Measurements from ENCODE around the gene PRMT3.
"Not testable (repeated sequence)": the region's sequence is repeated elsewhere in the genome, so short reads cannot be mapped to it uniquely, and the experiment has no call there.

The PRMT3 gene

GRCh38 chr11:20387261-20388095 lies at the start of gene PRMT3:
TSS of gene PRMT3 (plus strand) at chr11:20387716. CDS start at chr11:20387747, 31 bp downstream.
- peak; percentile 94 for DNase-seq (ENCODE audit: low read depth)

- no peak for DNase-seq (ENCODE audit: low read depth)
Measured at GRCh38 chr11:20342347-20343141, 45.0 kb upstream of the PRMT3 start.

GRCh38 chr11:20351136-20351535 lies 36.4 kb upstream of the PRMT3 start:
- DNase-seq (ENCODE audit: low read depth): no peak

GRCh38 chr11:20351751-20352262 lies 35.7 kb upstream of the PRMT3 start:
- peak; percentile 48 for DNase-seq (ENCODE audit: low read depth)

- DNase-seq (ENCODE audit: low read depth): peak; percentile 52
Measured at GRCh38 chr11:20353829-20354434, 33.6 kb upstream of the PRMT3 start.

- peak; percentile 63 for DNase-seq (ENCODE audit: low read depth)
Measured at GRCh38 chr11:20355221-20356219, 32.0 kb upstream of the PRMT3 start.

- no peak for DNase-seq (ENCODE audit: low read depth)
Measured at GRCh38 chr11:20357150-20357549, 30.4 kb upstream of the PRMT3 start.

GRCh38 chr11:20360650-20361049 lies 26.9 kb upstream of the PRMT3 start:
- DNase-seq (ENCODE audit: low read depth): peak; percentile 52

- peak; percentile 18 for DNase-seq (ENCODE audit: low read depth)
Measured at GRCh38 chr11:20362481-20362880, 25.0 kb upstream of the PRMT3 start.

GRCh38 chr11:20363149-20363499 lies 24.4 kb upstream of the PRMT3 start:
- DNase-seq (ENCODE audit: low read depth): no peak

- peak; percentile 57 for DNase-seq (ENCODE audit: low read depth)
Measured at GRCh38 chr11:20363500-20364340, 23.8 kb upstream of the PRMT3 start, which contains the start of gene HTATIP2. TSS of gene HTATIP2 (plus strand) at chr11:20363714. CDS start at chr11:20364238, 524 bp downstream.

- no peak for DNase-seq (ENCODE audit: low read depth)
Measured at GRCh38 chr11:20364341-20364792, 23.1 kb upstream of the PRMT3 start.

GRCh38 chr11:20365465-20365864 lies 22.1 kb upstream of the PRMT3 start:
- not testable (repeated sequence) for DNase-seq (ENCODE audit: low read depth)

GRCh38 chr11:20367313-20367948 lies 20.1 kb upstream of the PRMT3 start:
- peak; percentile 92 for DNase-seq (ENCODE audit: low read depth)

- no peak for DNase-seq (ENCODE audit: low read depth)
Measured at GRCh38 chr11:20368438-20368837, 19.1 kb upstream of the PRMT3 start.

GRCh38 chr11:20369826-20370225 lies 17.7 kb upstream of the PRMT3 start:
- DNase-seq (ENCODE audit: low read depth): peak; percentile 34

- no peak for DNase-seq (ENCODE audit: low read depth)
Measured at GRCh38 chr11:20372081-20372626, 15.4 kb upstream of the PRMT3 start.

GRCh38 chr11:20373147-20373546 lies 14.4 kb upstream of the PRMT3 start:
- no peak for DNase-seq (ENCODE audit: low read depth)

GRCh38 chr11:20373568-20374209 lies 13.8 kb upstream of the PRMT3 start:
- DNase-seq (ENCODE audit: low read depth): peak; percentile 26
